HG02973 (cell line): ENCODE measurements around the gene FIGNL2.
"Not testable (repeated sequence)": the region's sequence is repeated elsewhere in the genome, so short reads cannot be mapped to it uniquely, and the experiment has no call there.

Source experiments
- ATAC-seq: cut with Tn5 transposase; IDR thresholded peaks from one replicate; pipeline ENCODE4 v1.9.1; 2021; ENCODE audit warnings: moderate library complexity; ENCODE audit not compliant: unreplicated experiment

Gene FIGNL2, protein sequence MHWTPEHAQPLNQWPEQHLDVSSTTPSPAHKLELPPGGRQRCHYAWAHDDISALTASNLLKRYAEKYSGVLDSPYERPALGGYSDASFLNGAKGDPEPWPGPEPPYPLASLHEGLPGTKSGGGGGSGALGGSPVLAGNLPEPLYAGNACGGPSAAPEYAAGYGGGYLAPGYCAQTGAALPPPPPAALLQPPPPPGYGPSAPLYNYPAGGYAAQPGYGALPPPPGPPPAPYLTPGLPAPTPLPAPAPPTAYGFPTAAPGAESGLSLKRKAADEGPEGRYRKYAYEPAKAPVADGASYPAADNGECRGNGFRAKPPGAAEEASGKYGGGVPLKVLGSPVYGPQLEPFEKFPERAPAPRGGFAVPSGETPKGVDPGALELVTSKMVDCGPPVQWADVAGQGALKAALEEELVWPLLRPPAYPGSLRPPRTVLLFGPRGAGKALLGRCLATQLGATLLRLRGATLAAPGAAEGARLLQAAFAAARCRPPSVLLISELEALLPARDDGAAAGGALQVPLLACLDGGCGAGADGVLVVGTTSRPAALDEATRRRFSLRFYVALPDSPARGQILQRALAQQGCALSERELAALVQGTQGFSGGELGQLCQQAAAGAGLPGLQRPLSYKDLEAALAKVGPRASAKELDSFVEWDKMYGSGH

DNA sequence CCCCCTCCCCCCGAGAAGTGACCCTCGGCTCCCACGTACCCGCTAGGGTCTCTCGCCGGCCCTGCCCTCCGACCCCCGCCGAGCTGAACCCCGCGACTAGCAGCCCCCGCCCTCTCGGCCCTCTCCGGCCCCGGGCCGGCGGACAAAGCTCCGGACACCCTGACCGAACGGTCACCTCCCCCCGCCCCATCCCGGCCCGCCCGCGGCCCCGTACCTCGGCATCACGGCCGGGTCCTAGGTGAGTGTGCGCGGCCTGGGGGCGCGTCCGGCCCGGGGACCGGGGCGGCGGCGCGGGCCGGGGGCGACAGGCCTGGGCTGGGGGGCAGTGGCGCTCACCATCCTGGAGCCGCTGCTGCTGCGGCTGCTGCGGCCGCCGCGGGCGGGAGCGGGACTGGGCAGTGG, at the start of gene FIGNL2:
TSS of gene FIGNL2 (minus strand) at position 393 of the 402 bp plus-strand sequence. CDS start 26,305 bp downstream, outside the sequence.
- no peak for ATAC-seq

DNA sequence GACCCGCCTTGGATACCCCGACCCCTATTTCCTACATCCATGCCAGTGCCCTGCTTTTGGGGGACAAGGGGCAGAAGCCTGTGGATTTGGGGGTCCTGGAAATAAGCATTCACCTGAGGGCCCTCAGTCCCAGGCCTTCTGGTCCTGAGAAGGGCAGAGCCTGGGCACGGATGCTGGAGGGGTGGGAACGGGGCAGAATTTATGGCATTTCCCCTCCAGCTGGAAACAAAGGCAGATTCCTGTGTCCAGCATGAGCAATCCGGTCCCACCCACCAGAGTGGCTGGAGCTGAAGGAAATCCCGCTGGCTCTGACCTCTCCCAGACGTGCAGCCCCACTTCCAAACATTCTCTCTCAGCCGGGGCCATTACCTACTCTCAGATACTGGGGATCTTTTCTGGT, 48.7 kb upstream of the FIGNL2 start:
- no peak for ATAC-seq

DNA sequence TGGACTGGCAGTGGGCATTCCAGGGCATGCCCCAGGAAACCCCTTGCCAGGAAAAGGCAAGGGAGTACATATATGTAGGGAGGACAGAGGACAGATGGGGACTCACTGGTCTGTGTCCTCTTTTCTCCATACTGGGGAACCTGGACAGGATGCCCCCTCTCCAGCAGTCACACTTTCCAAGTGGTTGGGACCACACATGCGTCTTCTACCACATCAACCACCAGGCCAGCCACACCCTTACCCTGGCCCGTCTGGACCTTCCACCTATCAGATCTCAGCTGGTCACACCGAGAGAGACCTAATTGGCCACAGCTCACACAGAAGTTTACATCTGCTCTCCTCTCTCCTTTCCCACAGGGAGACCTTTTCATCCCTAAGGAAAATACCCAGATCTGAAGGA, 47.7 kb upstream of the FIGNL2 start:
- ATAC-seq = no peak

DNA sequence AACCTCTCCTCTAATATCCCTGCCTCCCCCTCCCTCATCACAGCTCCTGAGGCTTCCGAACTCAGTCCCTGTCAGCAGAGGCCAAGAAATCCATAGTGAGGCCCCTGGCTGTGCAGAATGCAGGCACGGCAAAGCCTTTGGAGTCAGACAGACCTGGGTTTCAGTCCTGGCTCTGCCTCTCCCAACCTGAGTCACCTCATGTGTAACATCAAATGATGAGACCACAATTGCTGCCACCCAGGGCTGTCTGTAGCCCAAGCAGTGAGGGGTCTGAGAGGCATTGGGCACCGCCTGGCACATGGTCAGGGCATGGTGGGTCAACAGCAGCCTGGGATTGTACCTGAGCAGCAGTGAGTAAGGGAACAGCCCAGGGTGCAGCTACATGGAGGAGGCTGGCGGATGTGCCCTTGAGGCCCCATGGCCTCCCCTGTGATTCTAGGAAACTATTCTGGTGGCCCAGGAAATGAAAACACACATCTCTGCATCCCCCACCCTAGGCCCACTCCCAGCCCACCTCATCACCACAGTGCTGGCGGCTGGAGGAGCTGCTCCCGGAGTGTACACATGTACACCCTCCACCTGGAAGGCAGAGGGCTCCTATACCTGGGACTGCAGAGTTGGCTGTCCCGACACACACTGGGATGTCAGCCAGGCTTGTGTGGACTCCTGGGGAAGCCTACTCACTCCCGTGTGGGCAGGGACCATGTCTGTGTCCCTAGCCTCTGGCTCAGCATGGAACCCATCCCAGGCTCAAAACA, 47.0 kb upstream of the FIGNL2 start:
- ATAC-seq = no peak

DNA sequence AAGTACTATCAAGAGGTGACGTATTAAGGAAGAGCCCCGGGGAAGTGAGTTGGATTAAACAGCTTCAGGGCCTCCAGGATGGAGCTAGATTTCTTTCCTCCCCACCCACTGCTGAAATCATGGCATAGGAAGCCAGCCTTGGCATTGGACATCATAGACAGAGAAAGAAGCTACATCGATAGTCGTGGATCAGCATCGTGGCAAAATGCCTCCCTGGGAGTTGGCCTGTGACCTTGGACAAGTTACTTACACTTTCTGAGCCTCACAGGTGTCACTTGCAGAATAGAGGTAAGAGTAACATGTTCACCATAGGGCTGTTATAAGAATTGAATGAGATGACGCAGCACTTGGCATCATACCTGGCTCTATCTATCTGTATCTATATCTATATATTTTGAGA, 45.3 kb upstream of the FIGNL2 start:
- ATAC-seq = no peak

DNA sequence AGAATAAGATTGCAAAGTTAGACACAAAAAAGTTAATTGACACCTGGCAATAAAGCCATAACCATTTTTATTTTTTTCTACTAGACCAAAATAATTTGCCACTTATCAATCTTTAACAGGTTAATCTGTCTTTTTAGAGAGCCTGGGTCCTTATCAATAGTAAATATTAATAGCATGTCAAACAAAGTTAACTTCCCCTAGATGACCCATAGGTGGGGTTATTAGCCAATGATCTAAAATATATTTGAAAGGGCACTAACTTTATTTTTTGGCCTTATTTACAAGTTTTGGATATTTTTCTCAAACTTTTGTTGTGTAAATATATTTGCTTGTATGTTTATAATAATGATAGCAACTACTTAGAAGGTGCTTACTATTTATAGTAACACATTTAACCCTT, 43.3 kb upstream of the FIGNL2 start:
- no peak for ATAC-seq

DNA sequence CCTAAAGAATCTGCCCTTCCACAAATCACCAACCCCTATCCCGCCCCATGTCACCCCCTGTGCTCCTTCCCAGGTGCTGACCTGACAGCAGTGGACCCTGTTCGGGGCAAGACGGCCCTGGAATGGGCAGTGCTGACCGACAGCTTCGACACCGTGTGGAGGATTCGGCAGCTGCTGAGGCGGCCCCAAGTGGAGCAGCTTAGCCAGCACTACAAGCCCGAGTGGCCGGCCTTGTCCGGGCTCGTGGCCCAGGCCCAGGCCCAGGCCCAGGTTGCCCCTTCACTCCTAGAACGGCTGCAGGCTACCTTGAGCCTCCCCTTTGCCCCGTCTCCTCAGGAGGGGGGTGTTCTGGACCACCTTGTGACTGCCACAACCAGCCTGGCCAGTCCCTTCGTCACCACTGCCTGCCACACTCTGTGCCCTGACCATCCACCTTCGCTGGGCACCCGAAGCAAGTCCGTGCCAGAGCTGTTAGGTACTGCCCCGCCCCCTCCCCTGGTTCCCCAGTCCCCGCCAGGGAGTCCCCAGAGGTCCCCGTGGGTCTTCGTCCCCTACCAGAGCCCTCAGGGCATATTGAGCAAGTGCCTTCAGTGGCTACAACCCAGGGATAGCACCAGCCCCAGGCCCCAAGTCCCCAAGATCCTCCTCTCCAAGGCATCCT, 42.1 kb upstream of the FIGNL2 start:
- no peak for ATAC-seq

DNA sequence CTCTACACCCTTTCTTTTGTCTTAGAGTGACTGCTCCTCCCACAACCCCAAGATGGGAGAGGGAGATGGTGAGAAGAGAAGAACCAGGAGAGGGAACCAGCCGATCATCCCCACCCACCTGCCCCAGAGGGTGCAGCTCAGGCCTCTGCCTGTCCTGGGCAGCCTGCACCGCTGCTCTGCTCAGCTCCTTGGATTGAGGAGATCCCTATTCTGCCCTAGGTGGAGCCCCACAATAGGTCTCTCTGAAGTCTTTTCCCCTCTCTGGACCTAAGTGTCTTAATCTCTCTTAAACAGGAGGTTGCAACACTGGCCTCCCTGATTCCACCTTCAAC, 41.6 kb upstream of the FIGNL2 start:
- no peak for ATAC-seq

DNA sequence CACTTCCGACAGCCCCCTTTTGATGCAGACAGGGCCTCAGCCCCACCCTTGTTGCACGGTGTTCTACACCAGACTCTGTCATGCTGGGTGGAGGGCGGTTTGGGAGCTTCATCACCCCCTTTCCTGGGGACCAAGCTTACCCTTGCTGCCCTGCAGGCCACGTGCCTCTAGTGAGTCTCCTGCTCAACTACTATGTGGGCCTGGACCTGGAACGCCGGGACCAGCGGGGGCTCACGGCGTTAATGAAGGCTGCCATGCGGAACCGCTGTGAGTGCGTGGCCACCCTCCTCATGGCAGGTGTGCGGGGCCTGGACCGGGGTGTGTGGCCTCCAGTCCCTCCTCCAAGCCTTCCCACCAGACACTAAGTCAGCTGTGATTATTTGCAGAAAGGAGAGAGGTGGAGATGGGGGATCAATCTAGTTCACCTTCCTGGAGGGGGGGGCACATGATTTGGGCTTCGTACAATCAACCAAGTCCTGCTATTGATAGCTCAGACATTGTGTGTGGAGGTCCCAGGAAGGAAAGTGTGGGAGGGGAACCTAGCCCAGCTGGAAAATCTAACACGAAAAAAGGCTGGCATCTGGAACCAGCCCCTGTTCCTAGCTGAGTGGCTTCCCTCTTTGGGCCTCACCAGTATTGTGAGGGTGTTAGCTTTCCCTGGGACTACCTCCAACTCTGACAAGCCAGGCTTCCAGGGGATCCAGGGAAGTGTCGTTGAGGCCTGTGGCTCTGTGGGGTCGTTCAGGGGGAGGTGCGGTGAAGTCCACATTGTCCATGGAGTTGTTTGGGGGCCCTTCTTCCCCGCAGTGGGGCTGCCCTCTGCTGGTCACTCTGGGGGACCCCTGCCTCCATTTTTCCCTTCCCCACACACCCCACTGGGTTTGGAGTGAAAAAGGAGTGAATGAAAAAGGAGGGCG, 41.0 kb upstream of the FIGNL2 start:
- no peak for ATAC-seq

DNA sequence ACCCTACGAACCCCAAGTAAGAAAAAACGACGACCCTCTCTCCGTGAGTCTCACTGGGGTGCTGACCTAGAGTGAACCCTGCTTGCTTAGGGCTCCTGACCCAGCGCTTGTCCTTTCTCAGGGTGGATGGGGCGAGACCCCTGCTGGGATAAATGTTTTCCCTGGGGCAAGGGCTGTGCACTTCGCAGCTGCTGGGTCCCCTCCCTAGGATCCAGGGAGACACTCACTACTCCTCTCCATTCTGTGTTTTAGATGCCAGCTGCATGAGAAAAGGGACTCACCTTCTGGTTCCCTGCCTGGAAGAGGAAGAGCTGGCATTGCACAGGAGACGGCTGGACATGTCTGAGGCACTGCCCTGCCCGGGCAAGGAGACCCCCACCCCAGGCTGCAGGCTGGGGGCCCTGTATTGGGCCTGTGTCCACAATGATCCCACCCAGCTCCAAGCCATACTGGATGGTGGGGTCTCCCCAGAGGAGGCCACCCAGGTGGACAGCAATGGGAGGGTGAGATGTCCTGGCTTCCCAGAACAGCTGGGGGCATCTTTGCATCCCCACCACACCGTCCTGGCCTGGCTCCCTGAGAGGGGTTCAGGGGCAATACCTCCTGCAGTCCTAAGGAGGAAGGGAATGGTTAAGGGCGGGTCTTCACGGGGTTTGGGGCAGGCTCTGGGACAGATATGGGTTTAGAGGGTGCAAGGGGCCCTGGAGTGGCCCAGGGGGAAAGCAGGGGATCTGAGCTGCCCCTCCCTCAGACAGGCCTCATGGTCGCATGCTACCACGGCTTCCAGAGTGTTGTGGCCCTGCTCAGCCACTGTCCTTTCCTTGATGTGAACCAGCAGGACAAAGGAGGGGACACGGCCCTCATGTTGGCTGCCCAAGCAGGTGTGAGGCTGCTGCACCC, 40.0 kb upstream of the FIGNL2 start:
- ATAC-seq = no peak

DNA sequence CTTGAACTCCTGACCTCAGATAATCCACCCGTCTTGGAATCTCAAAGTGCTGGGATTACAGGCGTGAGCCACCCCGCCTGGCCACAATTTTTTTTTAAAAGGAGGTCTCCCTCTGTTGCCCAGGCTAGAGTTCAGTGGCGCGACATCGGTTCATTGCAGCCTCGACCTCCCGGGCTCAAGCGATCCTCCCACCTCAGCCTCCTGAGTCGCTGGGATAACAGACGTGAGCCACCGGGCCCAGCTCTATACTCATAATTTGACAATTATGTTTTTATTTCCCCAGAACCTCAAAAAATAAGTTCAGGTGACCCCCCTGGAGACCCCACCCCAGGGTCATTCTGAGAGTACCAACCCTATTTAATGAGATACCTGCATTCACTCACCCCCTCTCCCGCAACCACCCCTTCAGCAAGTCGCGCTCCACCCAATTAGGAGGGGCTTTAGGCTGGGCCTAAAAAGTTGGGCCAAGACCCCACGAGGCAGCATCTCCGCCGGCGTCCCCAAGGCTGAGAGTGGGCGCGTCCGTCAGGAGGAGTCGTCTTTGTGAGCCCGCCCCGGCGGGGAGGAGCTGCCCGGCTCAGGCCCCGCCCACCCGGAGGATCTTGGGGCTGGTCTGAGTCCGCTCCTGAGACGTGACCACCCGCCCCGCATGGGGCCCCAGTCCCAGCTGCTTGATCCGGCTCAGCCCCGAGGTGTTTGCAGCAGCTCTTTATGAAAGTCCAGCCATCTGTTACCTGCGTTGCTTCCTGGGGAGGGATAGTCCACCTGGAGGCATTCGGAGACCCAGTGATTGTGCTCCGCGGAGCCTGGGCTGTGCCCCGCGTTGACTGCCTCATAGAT, 39.2 kb upstream of the FIGNL2 start, which contains the start of gene ANKRD33:
TSS of gene ANKRD33 (plus strand) at position 628 of the 840 bp plus-strand sequence. CDS start at position 712, 84 bp downstream.
- ATAC-seq = no peak

DNA sequence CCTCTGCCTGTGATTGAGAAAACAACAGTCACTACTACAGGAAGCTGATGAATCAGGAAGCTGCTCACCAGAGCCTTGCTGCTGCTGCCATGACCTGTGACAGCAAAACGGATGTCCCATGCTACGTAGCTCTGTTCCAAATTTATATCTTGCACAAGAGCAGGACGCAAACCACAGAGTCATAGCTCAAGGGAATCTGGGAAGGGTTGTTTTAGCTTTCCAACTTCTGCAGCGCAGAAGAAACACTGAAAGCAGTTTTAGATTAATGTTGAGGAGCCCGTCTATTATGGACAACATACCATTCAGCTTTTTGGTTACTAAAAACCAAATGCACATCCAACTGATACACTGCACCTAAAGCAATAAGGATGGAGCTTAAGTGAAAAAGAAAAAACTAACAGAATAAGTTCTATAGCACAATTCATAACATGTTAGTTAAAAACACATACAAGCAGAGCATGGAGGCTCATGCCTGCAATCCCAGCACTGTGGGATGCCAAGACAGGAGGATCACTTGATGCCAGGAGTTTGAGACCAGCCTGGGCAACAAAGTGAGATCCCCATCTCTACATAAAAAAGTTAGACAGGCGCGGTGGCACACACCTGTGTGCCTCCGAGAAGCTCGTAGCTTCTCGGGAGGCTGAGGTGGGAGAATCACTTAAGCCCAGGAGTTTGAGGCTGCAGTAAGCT, 37.6 kb upstream of the FIGNL2 start:
- no peak for ATAC-seq

DNA sequence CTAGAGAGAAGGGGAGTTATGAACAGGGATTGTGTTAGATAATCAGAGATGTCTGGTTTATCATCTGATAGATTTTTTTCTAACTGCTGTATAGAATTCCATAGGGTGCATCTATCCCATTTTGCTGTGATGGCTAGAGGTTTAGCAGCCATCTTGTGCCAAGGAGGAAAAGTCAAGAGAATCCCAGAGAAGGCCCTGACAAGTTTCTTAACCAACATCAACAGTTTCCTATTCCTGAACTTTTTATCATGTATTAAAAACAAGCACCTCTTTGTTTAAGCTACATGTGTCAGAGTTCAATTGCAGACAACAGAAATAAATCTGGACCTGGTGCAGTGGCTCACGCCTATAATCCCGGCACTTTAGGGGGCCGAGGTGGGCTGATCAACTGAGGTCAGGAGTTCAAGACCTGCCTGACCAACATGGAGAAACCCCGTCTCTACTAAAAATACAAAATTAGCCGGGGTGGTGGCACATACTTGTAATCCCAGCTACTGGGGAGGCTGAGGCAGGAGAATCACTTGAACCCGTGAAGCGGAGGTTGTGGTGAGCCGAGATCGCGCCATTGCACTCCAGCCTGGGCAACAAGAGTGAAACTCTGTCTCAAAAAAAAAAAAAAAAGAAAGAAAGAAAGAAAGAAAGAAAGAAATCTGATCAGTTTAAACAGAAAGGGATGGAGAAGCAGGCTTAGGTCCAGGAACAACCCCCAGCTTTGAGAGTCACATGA, 36.9 kb upstream of the FIGNL2 start:
- ATAC-seq = not testable (repeated sequence)

DNA sequence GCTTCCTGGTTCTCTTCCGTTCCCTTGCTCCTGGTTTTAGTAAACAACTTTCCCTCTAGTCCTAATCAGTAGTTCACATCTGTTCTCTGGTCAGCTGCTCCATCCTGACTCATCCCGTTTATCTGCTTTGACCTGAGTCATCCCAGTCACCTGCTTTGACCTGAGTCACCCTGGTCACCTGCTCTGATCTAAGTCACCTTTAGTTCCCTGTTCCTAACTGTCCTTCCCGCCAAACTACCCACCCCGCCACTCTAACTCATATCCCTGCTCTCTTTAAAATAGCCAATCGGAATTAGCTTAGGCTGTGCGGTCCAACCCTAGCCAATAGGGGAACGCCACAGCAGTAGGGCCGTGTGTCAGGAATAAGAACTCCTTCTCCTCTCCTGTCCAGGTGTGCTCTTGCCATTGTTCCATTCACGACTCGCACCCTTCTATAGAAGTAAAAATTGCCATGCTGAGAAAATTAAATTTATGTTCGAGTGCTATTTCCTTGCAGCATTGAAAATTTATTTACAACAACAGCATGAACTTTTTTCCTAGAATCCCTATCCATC, 36.2 kb upstream of the FIGNL2 start:
- no peak for ATAC-seq

DNA sequence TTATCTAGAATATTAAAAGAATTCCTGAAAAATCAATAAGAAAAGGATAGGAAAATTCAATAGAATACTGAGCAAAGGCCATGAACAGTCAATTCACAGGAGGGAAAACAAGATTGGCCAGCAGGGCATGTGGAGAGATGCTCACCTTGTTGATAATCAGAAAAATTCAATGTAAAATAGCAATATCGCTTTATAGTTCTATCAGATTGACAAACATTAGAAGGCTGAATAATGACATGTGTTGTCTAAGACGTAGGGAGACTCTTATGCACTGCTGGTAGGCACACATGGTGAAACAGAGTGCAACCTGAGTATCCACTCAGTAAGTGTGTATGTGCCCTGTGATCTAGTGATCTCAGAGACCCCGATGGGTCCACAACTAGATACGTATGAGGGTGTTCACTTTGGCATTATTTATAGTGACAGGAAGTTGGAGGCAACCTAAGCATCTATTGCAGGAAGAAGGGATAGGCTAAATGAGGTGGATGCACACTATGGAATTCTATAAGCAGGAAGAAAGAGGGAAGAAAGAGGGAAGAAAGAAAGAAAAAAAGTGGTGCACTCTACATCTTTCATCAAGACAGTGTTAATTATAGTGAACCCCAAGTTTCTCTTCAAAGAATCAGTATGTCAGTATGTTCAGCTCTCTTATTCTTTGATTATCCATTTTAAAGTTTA, 35.6 kb upstream of the FIGNL2 start:
- ATAC-seq = no peak

DNA sequence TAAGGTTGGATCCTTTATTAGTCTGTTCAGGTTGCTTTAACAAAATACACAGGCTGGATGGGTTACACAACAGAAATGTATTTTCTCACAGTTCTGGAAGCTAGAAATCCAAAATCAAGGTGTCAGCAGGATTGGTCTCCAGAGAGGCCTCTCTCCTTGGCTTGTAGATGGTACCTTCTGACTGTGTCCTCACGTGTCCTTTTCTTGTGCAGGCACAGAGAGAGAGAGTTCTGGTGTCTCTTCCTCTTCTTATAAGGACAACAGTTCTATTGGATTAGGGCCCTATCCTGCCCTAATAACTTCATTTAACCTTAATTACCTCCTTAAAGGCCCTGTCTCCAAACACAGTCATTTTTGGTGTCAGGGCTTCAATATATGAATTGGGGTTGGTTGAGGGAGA, 34.8 kb upstream of the FIGNL2 start:
- ATAC-seq = no peak
